Adrenal gland (tissue), 12 donors: ENCODE measurements around the gene HDLBP. TPM values are rescaled to one million over a fixed set of nuclear protein-coding genes. Genes with fewer than 3 reads are reported as not detected.

ENCODE experiments used
- DNase-seq, 7 donors: peaks; one replicate each; pipeline ENCODE4 v3.0.0-alpha.2; 2019 to 2020
- H3K27ac ChIP-seq, 5 donors: fragments of 200-600 bp; sonication (generic) in 4 of 5; 1 replicate in 3 of 5; 2 replicates in 2 of 5; pipeline versions ENCODE4 v1.5.1 to v1.8.0; 2016 to 2020; ENCODE audit warnings: mild to moderate bottlenecking in 1 of 5
- H3K27me3 ChIP-seq: fragments of 200-600 bp; 2 replicates; pipeline ENCODE4 v1.8.0; 2021
- H3K36me3 ChIP-seq, 2 donors: fragments of 200-600 bp; replicated peaks in 1 of 2; 1 replicate in 1 of 2; 2 replicates in 1 of 2; pipeline versions ENCODE4 v1.5.1 to v1.8.0; 2018 to 2022
- H3K4me1 ChIP-seq, 2 donors: fragments of 200-600 bp; replicated peaks in 1 of 2; 1 replicate in 1 of 2; 2 replicates in 1 of 2; pipeline versions ENCODE4 v1.5.1 to v1.8.0; 2018 to 2021
- H3K4me3 ChIP-seq, 4 donors: fragments of 200-600 bp; sonication (generic) in 3 of 4; one replicate each; pipeline ENCODE4 v1.5.1; 2016 to 2018
- H3K9me3 ChIP-seq, 3 donors: fragments of 200-600 bp; sonication (generic) in 1 of 3; replicated peaks in 1 of 3; 1 replicate in 2 of 3; 2 replicates in 1 of 3; pipeline versions ENCODE4 v1.5.1 to v1.8.0; 2016 to 2021
- POLR2A ChIP-seq, 2 donors: fragments of 450-650 bp; IDR thresholded peaks; one replicate each; pipeline ENCODE4 v1.6.1; 2017; ENCODE audit warnings: antibody characterized with exemption in 2 of 2, mild to moderate bottlenecking in 2 of 2, moderate library complexity in 1 of 2
- WGBS, 4 donors: extraction: QIAGEN DNeasy Blood & Tissue Kit in 2 of 4; methylation state at CpG; one replicate each; pipeline versions ENCODE4 v1.1.5 to v1.1.7; 2013 to 2017; 5-methylcytosine and 5-hydroxymethylcytosine counted together
- intact Hi-C, 2 donors: fragments of 100-400 bp; cut with DNase I; formaldehyde crosslinking; loops; one replicate each; pipeline versions ENCODE4 v1.14.1 to v1.15.0; 2022 to 2023
- polyA plus RNA-seq, 3 donors: library from polyadenylated mRNA; stranded (reverse); fragments of 200-250 nt in 2 of 3; fragments of 350-450 nt in 1 of 3; fragmentation: Illumina TruSeq in 1 of 3; extraction: RNeasy Lipid Tissue Mini Kit (QIAGEN cat#74804) in 1 of 3; gene quantifications; one replicate each; pipeline ENCODE4 v1.2.3, GENCODE V29; 2013 to 2014
- total RNA-seq, 9 donors: library from RNA; depleted of rRNA in 4 of 9; stranded (reverse); fragments of >200 nt in 4 of 9; fragments of 120-200 nt in 1 of 9; fragmentation: NEBNext Ultra II Directional in 1 of 9; extraction: Animal tissue kit (Norgen Biotek cat#: 25700) in 1 of 9; gene quantifications; one replicate each; pipeline versions ENCODE4 v1.1.0 to v1.2.4, GENCODE V29; 2013 to 2023
- TF ChIP-seq, protein P1 (sequence below), 6 experiments: fragments of 450-650 bp in 4 of 6; fragments of 200-600 bp in 2 of 6; sonication (generic) in 1 of 6; IDR thresholded peaks; 1 replicate in 5 of 6; 2 replicates in 1 of 6; pipeline versions ENCODE4 v1.5.1 to v1.8.0; 2016 to 2021; ENCODE audit warnings: antibody characterized with exemption in 6 of 6, mild to moderate bottlenecking in 2 of 6, moderate library complexity in 1 of 6
- donor health status: healthy with polysubstance abuse.
- donor health status: Bipolar disorder and iron deficiency.
- donor health status: DM: yes; HTN: yes; CAD: no.
- donor health status: DM: no; HTN: no; CAD: no.
- donor health status: DM: no; HTN: no; CAD: no.
- donor health status: DM: yes; HTN: yes; CAD: no.

Gene HDLBP
- total and polyA plus RNA-seq, 12 donors = 295 to 880 (median 454) TPM

- 90 to 96% (median 93%) methylated on average over 9 of the region's 9 CpGs for WGBS, 4 donors
- H3K27me3 ChIP-seq = no peaks in the 10 kb centered on the region
- TF ChIP-seq POLR2A (IDR thresholded peaks at IDR 0.05) = no peak
- TF ChIP-seq, protein P1, sequence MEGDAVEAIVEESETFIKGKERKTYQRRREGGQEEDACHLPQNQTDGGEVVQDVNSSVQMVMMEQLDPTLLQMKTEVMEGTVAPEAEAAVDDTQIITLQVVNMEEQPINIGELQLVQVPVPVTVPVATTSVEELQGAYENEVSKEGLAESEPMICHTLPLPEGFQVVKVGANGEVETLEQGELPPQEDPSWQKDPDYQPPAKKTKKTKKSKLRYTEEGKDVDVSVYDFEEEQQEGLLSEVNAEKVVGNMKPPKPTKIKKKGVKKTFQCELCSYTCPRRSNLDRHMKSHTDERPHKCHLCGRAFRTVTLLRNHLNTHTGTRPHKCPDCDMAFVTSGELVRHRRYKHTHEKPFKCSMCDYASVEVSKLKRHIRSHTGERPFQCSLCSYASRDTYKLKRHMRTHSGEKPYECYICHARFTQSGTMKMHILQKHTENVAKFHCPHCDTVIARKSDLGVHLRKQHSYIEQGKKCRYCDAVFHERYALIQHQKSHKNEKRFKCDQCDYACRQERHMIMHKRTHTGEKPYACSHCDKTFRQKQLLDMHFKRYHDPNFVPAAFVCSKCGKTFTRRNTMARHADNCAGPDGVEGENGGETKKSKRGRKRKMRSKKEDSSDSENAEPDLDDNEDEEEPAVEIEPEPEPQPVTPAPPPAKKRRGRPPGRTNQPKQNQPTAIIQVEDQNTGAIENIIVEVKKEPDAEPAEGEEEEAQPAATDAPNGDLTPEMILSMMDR (IDR thresholded peaks at IDR 0.05) = no peak
- H3K4me3 ChIP-seq = no peak overlapping the region
- H3K9me3 ChIP-seq = no peaks in the 10 kb centered on the region
- no peak overlapping the region for H3K27ac ChIP-seq
- no peaks in the 10 kb centered on the region for H3K36me3 ChIP-seq
- H3K4me1 ChIP-seq = peaks cover 0 to 12% of the 10 kb centered on the region in 2 donors
- DNase-seq = no peak
- intact Hi-C loops = no loop called here
These were observed 29.0 kb downstream of the HDLBP start for GRCh38 chr2:241286348-241287090.

DNA sequence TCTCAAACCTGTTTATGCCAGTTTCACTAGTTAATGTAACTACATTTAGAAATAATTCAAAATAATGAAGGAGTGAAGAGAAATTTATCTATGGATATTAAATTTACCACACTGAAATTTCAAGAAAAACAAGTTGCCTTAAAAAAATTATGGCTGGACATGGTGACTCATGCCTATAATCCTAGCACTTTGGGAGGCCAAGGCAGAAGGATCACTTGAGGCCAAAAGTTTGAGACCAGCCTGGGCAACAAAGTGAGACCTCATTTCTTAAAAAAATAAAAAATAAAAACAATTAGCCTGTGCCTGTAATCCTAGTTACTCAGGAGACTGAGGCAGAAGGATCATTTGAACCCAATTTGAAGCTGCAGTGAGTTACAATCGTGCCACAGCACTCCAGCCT, 29.9 kb downstream of the HDLBP start:
- Histone ChIP-seq H3K36me3 (no peaks in the 10 kb centered on the region), H3K4me3 (no peak overlapping the region), H3K27me3 (no peaks in the 10 kb centered on the region), H3K27ac (no peak overlapping the region), H3K4me1 (peaks cover 0 to 12% of the 10 kb centered on the region in 2 donors), H3K9me3 (no peaks in the 10 kb centered on the region)
- WGBS, 4 donors = 90 to 100% (median 100%) methylated on average over 1 of the region's 1 CpG
- no peak for TF ChIP-seq POLR2A (IDR thresholded peaks at IDR 0.05)
- TF ChIP-seq, protein P1 (IDR thresholded peaks at IDR 0.05) = no peak
- intact Hi-C loops = no loop called here
- DNase-seq = no peak

DNA sequence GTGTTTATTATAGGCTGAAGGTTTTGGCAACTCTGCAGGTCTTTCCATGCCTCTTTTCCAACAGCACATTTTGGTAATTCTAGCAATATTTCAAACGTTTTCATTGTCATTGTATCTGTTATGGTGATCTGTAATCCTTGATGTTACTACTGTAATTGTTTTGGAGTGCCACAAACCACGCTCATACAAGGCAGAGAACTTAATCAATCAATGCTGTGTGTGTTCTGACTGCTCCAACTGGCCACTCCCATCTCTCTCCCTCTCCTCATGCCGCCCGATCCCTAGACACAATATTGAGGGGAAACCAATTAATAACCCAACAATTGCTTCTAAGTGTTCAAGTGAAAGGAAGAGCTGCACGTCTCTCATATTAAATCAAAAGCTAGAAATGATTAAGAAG, 32.9 kb downstream of the HDLBP start:
- H3K4me1 ChIP-seq = peaks cover 0 to 5% of the 10 kb centered on the region in 2 donors
- H3K27me3 ChIP-seq = no peaks in the 10 kb centered on the region
- no peak overlapping the region for H3K4me3 ChIP-seq
- no peaks in the 10 kb centered on the region for H3K36me3 ChIP-seq
- no peaks in the 10 kb centered on the region for H3K9me3 ChIP-seq
- H3K27ac ChIP-seq = no peak overlapping the region
- TF ChIP-seq, protein P1 (IDR thresholded peaks at IDR 0.05) = no peak
- TF ChIP-seq POLR2A (IDR thresholded peaks at IDR 0.05) = no peak
- DNase-seq = no peak
- intact Hi-C loops = no loop called here
- 68 to 74% (median 69%) methylated on average over 5 of the region's 5 CpGs for WGBS, 4 donors

DNA sequence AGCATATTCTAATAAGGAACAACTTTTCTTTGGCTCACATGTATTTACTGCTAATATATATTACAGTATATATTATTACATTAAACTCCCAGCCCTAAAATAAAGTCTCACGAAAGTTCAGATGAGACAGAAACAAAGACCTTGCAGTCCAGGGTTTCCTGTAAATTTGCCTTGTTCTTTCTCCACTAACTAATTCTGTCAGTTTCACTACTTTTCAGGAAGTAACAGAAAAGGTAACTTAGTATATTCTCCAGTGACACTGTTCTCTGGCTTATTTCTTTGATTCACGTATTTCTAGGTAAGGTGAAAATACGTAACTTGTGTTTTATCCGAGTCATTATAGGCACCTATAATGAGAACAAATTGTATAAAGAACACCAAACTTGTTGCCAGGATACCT, 35.2 kb downstream of the HDLBP start:
- TF ChIP-seq, protein P1 (IDR thresholded peaks at IDR 0.05) = no peak
- no peak for TF ChIP-seq POLR2A (IDR thresholded peaks at IDR 0.05)
- DNase-seq = no peak
- Histone ChIP-seq H3K9me3 (peaks cover 0 to 6% (median 0%) of the 10 kb centered on the region in 3 donors), H3K4me1 (peaks cover 0 to 5% of the 10 kb centered on the region in 2 donors), H3K36me3 (no peaks in the 10 kb centered on the region), H3K27ac (no peak overlapping the region), H3K4me3 (no peak overlapping the region), H3K27me3 (no peaks in the 10 kb centered on the region)
- intact Hi-C loops = no loop called here
- 85 to 90% (median 89%) methylated on average over 4 of the region's 4 CpGs for WGBS, 4 donors
